Fibroblast of skin of left quadriceps (primary cell): ENCODE data around the gene MED15.
"Not testable (repeated sequence)": the region's sequence is repeated elsewhere in the genome, so short reads cannot be mapped to it uniquely, and the experiment has no call there.

Source experiments
- DNase-seq, 2 experiments: peaks; one replicate each; pipeline ENCODE4 v3.0.0-alpha.2; 2013; ENCODE audit warnings: low read depth in 2 of 2

Gene MED15

DNA sequence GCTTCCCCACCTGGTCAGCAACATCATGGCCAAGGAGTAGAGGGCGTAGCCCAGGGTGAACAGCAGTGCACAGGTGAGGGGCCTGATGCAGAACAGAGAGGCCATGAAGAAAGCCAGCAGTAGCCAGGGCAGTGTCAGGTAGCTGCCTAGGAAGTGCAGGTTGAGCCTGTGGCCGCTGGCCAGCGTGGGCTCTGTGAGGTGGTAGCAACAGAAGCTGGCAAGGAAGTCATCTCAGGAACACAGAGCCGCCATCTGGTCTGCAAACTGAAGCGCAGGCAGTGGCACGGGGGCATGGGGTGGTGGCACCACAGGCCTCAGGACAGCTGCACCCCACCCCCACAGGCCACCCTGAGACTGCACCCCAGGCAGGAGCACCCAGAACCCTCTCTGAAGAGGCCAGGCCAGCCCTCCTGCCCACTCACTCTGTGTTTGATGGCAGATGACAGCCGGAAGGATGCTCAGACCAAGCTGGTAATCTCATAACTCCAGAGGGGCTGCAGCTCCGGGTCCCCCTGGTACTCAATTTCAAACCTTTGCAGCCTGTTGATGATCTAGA lies 95.3 kb downstream of the MED15 start:
- no peak for DNase-seq

DNA sequence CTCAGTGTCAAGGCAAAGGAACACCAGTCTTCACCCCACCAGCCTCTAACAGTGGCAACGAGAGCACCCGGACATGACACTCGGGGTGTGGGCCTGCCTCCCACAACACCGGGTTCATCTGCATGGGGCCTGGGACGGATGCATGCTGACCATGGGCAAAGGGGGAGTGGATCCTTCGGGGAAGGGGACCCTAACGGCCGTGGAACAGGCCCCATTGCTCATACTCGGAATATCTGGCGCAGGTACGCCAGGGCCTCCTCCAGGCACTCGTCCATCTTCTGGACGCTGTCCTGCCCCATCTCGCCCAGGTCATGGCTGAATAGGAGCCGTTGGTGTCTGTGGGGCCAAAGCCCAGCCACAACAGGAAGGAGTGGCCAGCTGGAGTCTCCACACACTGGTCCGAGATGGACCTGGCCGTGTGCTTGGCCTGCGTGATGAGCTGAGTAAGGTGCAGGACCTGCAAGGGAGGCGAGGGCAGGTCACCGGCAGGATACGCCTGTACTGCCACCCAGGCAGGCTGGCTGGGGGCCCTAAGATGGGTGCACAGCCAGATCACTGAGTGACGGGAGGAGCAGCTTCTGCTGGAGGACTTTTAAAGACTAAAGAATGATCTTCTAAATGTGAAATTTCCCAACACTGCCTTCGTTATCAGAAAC lies 96.8 kb downstream of the MED15 start:
- no peak for DNase-seq

DNA sequence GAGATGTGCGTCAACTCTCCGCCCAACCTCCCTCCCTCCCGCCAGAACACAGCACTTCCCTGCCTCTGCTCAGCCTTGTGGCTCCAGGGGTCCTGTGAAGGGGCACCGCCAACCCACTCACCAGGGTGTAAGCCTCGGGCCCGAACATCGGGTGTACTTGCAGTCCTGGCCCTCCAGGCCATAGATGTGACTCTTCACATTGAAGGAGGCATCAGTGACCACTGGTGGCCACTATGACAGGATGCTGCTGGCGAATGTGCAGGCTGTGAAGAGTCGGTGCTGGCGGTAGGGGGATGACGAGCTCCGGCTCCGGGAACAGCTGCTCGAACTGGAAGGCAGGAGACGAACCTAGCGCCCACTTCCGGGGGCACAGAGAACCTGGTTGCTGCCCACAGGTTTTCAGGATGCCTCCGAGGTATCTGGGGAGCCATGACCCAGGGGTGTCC lies 97.4 kb downstream of the MED15 start:
- DNase-seq: no peak

DNA sequence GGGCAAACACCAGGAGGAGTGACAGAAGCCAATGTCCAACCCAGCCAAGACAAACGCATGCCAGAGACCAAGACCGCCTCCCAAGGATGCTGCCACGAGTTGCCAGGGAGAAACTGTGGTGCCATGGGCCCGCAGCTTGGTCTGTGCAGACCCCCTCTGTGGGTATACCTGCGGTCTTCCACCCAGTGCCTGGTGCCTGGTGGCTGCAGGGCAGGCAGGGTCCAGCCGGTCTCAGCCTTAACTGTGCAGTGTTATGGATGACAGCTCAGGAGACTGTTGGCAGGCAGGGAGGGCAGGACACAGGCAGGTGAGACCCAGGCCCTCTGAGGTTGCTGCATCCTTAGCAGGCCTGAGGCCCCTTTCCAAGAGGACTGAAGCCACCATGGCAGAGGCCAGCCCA lies 97.9 kb downstream of the MED15 start:
- DNase-seq: no peak

DNA sequence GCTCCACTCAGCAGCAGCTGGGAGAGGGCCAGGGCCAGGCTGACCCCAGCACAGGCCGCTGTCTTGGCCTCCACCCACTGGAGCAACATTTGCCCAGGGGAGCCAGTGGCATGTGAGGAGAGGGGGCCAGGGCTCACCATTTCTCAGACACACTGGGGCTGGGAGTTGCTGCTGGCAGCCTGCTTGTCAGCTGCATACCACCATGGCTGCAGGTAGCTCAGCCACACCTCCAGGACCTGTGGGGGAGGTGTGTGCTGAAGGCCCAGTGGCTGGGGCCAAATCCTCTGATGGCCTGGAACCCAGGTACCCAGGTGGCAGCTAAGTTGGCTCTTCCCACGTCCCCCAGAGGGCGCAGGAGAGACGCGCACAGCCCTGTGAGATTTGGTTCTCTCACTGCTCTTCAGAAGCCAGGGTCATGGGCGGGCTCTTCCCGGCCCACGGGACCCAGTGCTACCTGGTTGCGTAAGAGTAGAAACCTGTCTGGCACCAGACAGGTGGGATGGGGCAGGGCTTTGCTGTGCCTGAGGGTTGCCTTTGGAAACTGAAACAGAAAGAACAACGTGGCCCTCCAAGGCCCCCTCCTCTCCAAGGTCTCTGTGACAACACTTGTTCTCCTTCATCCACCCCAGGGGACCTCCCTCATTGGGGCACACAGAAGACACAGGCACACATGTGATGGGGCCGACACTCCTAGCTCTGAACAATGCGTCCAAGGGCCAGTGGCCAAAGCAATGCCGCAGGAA lies 98.8 kb downstream of the MED15 start:
- DNase-seq: peak; percentile 18 to 30

DNA sequence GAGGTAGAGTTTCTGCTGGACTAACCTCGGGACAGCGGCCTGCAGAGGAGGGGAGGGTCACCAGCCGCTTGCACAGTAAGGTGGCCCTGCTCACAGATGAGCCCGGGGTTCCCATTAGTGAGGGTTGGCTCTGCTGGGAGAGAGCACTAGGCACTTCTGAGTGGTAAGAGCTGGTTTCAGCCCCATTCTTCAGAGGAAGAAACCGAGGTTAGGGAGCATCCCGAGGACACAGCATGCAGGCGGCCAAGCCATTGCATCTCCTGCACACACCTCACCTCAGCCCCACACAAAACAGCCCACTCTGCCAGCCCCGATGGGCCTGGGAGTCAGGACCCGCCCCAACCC lies 99.3 kb downstream of the MED15 start:
- DNase-seq: no peak

DNA sequence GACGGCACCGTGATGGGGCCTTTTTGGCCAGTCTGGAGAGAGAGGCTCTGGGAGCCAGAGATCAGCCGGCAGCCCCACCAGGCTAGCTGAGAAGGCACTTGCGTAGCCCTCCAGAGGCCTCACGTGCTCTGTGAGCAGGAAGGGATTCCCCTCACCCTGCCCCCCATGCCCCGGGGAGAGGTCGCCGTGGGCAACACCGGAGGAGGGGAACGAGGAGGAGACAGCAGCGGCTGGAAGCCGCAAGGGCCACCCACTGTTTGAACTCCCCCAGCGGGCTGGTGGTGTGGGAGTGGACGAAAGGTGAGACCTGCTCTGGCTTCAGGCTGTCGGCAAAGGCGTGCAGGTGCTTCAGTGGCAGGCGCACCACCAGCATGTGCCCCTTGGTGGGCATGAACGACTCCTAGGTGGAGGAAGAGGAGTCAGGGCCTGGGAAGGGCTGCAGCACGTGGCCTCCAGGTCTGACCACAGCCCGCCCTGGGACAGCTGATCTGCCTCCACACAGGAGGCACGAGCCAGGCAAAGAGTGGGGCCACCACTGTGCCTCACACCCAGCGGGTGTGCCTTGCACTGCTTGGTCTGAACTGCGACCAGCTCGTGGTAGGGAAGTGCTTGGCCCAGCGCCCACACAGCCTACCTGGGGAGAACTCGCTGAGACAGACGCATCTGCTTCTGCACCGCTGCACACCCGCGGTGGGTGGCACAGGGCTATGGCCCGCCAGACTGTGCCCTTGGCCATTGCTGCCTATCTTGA lies 99.9 kb downstream of the MED15 start:
- DNase-seq: no peak

DNA sequence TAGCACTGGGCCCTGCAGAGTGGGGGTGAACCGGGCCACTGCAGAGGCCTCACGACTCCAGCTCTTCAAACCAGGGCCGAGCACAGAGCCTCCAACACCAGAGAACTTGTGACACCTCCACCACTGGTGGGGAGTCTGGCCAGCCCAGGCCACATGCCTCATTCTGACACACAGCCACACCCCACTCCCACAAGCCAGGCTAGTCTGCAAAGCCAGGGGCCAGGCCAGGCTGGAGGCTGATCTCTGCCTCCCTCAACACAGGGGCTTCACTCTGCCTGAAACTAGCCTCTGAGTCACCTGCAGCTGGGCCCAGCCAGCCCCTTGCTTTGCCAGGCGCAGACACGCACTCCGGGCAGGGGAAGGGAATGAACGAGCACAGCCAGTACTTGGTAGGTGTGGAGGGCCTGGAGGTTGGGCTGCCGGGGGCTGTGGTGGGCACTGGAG lies 102.9 kb downstream of the MED15 start:
- no peak for DNase-seq

DNA sequence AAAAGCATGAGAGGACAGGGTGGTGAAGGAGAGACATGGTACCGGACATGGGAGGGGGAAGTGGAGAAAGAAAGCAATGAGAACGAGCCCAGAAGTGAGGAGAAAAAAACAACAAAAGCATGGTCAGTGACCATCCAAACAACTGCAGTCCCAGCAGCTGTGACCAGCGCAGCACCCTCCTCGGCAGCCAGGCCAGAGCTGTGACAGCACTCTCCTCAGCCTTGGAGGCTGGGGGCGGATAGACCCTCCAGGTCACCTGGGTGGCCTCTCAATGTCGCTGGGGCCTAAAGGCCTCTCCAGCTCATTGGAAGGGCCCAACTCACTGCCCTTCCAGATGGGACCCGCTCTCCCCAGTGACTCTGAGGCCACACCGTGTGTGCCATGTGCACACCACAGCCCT lies 103.3 kb downstream of the MED15 start:
- DNase-seq: no peak

DNA sequence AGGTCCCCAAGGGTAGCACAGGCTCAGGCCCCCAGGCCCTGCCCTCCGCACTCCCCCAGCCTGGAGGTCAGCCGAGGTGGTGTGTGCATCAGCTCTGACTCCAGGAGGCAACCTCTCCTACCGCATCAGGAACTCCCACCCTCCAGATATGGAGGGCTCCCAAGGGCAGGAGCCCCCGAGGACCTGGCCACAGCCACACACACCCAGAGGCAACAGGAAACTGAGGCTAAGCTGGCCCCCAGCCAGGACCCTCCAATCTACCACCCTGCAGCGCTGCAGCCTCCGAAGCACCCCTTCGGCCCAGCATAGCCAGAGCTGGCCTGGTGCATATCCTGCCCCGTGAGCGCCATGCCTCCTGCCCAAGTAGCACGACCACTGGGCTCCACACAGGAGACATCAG lies 104.0 kb downstream of the MED15 start:
- DNase-seq: no peak

DNA sequence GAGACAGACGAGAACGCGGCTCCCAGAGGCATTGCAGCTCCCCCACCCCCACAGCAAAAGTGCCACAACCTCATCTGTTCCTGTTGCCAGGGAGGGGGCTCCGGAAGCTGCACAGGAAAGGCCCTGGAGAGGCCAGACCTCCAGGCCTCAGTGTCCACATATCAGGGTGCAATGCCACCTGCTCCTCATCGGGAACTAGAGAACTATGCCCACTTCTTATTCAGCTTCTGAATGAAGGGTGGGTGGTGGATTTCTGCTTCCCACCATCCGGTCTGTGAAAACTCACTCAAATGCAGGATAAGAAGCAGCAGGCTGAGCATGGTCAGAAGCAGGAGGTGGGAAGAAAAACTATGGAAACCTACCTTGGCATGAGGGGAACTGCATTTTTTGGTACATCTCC lies 105.9 kb downstream of the MED15 start:
- DNase-seq: no peak

DNA sequence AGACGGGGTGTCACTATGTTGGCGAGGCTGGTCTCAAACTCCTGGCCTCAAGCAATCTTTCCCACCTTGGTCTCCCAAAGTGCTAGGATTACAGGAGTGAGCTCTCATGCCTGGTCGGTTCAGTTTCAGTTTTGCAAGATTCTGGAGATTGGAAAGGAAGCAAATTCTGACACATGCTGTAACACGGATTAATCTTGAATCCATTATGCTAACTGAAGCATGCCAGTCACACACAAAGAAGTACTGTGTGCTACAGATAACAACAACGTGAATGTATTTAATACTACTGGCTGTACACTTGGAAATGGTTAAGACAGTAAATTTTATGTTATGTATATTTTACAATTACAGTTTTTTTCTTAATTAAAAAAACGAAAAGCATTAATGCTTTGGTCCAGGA lies 107.6 kb downstream of the MED15 start:
- no peak for DNase-seq

DNA sequence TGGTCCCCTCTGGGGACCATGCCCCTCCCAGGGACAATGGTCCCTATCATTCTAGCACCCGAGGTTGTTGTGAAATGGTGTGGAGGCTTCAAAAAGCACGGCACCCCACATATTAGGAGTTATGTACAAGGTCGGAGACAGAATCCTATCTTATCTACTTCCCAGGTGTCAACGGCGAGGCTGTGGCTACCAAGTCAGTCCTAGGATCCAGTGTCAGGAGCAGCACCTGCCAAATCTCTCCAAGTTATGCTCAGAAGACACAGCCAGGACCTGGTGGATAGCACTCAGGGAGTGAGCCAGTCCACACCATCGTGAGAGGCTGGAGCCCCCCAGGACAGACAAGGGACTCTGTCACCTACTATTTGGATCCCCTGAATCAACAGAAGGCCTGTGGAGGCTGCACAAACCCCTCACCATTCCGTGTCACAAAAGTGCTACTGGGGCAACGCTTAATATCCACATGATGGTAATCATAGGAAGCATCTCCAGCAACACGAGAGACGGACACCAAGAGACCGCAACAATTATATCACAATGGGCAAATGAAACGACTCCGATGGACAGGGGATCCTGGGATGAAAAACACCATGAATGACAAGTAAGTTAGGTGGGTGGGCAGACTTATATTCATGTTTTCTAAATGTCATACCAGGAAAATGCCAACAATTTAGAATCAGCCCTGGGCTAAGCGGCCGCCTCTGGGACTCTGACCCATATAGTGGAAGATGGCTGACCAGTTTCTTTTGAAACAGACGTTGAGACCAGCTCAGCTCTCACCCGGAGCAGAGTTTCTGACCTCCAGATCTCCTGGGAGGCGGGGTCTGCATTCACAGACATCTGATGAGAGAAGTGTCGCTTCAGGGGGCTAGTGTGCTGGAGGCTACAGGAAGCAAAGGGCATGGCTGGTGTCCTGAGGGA lies 108.4 kb downstream of the MED15 start:
- DNase-seq: no peak

DNA sequence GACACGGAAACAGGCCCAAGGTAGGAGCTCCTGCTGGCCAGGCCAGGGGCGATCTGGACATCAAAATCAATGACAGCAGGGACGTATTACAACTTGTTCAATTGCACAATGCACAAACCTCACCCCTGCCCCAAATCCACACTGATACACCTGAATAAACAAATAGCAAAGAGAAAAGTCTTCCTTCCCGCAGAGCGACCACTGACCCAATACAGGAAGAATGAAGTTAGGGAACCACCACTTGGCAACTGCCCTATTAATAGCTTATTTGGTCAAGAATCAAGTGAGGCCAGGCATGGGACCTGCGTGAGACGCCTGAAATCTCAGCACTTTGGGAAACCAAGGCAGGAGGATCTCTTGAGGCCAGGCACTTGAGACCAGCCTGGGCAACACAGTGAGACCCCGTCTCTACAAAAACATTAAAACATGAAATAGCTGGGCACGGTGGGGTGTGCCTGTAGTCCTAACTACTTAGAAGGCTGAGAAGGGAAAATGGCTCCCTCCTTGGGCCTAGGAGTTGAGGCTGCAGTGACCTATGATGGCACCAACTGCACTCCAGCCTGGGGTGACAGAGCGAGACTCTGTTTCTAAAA lies 109.1 kb downstream of the MED15 start:
- DNase-seq: no peak

DNA sequence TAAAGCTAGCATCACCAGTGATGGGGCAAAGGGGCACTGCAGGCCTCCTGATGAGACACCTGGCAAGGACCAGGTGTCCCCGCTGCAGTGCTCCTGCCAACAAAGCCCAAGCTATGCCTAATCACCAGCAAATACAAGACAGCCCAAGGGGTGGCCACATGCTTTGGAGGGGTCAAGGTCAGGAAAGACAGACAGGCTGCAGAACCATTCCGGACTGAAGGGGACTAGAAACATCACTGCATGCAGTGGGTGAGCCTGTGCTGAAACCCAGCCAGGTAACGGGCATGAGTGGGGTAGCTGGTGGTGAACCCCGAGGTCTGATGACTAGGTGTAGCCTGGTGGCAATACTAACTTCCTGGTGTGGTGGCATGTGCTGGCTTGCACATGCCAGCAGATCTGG lies 111.1 kb downstream of the MED15 start:
- DNase-seq: no peak

DNA sequence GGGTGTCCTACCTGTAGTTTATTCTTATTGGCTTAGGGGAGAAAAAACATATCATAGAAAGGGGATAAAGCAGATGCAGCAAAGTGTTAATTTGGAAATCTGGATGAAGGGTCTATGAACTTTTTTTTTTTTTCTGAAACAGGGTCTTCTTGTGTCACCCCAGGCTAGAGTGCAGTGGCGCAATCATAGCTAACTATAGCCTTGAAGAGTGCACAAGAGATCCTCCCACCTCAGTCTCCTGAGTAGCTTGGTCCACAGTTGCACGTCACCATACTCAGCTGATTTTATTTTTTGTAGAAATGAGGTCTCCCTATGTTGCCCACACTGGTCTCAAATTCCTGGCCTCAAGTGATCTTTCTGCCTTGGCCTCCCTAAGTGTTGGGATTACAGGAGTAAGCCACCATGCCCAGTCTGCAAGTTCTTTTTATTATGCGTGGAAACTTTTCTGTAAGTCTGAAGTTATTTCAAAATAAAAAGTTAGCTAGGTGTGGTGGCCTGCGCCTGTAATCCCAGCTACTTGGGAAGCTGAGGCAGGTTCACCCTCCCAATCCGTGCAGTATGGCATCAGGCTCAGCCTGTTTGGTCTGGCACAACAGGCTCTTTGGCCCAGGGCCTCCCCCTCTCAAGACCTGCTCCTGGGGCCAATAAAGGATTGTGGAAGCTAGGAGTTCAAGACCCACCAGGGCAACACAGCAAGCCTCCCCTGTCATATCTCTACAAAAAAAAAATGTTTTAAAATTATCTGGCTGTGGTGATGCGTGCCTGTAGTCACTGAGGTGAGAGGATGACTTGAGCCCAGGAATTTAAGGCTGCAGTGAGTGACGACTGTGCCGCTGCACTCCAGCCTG lies 111.9 kb downstream of the MED15 start:
- no peak for DNase-seq

DNA sequence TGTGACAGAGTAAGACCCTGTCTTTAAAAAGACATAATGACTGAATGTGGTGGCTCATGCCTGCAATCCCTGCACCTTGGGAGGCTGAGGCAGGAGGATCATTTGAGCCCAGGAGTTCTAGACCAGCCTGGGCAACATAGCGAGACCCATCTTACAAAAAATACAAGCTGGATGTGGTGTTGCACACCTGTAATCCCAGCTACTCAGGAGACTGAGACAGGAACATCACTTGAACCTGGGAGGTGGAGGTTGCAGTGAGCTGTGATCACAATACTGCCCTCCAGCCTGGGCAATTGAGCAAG lies 112.4 kb downstream of the MED15 start:
- DNase-seq: not testable (repeated sequence)

DNA sequence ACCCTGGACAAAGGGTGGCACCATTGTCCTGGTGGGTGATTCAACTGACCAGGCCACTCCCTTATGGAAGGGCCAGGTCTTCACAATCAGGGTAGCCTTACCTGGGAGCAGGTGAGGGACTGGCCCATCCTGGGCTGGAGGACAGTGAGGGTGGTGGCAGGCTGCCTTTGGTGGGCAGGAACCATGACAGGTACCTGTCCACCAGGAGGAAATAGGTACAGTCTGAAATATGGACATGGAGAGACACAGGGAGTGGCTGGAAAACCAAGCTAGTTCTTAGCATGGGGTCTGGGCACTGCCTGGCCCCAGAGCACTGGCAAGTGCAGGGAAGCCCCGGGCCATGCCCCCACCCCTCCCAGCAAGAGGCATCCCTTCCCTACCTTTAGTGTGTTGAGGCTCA lies 113.8 kb downstream of the MED15 start:
- no peak for DNase-seq

DNA sequence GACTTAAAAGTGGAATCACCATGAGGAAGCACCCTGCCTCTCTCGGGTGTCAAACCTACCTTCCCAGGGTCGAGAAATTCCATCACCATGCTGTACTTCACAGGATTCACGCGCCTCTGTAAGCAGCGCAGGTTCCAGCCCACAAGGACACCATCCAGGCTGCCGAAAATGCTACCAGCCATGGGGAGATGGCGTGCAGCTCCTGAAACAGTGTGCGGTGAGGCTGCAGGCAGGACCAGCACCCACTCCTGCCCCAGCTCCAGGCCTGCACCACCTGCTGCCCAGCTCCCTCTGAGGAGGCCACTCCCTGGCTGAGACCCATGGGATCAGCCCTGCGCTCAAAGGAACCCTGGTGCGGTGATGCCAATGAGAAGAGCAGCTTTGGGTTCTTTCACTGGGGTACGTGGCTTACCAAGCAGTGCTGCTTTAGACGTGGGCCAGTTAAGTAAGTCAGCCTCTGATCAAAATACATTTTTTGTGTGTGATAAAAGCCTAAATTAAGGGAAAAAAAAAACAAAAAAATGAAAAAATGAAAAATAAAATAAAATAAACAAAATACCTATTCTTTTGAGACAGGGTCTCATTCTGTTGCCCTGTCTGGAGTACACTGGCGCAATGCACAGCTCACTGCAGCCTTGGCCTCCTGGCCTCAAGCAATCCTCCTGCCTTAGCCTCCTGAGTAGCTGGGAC lies 115.4 kb downstream of the MED15 start:
- no peak for DNase-seq

DNA sequence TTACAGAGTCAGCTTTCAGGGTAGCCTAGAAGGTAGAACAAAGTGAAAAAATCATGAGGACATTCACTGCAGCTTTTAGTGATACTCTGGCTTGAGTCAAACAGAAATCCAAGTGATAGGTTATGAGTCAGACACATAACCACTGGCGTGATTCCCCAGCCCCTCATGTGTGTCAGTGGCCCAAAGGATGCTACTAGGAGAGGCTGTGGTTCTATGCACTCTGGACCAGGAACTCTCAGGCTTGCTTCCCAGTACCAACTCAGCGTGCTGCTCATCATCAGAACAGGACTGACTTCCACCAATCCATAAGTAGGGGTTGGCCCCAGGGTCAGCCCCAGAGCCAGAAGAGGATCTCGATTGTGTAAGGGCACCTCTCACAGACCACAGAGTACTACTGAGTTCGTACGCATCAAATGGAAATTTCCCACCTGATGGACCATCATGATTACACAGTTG lies 116.8 kb downstream of the MED15 start:
- DNase-seq: no peak
